ENCODE measurements around the gene PDCD1.

The PDCD1 gene

GRCh38 chr2:241885291-241885945 is 26.7 kb upstream of the PDCD1 start:
- no peak for TF ChIP-seq FOXP2 (optimal IDR thresholded peaks at IDR 0.05; ENCODE audit: borderline replicate concordance, extremely low read depth, extremely low read length, insufficient read depth)
- TF ChIP-seq POLR2AphosphoS5 (IDR thresholded peaks at IDR 0.05; ENCODE audit: low read depth, low read length): no peak
- TF ChIP-seq REST (IDR thresholded peaks at IDR 0.05; ENCODE audit: insufficient read depth in 1 of 2, low read depth in 2 of 2, low read length in 2 of 2): no peak
- no peak for TF ChIP-seq TAF1 (IDR thresholded peaks at IDR 0.05; ENCODE audit: borderline replicate concordance, insufficient read depth, low read length)
- no peak for TF ChIP-seq SIN3A (IDR thresholded peaks at IDR 0.05; ENCODE audit: borderline replicate concordance, insufficient read depth, low read length)

- no peak for TF ChIP-seq FOXP2 (optimal IDR thresholded peaks at IDR 0.05; ENCODE audit: borderline replicate concordance, extremely low read depth, extremely low read length, insufficient read depth)
- TF ChIP-seq REST (IDR thresholded peaks at IDR 0.05; ENCODE audit: insufficient read depth in 1 of 2, low read depth in 2 of 2, low read length in 2 of 2): no peak
- no peak for TF ChIP-seq TAF1 (IDR thresholded peaks at IDR 0.05; ENCODE audit: borderline replicate concordance, insufficient read depth, low read length)
- TF ChIP-seq SIN3A (IDR thresholded peaks at IDR 0.05; ENCODE audit: borderline replicate concordance, insufficient read depth, low read length): no peak
- no peak for TF ChIP-seq POLR2AphosphoS5 (IDR thresholded peaks at IDR 0.05; ENCODE audit: low read depth, low read length)
Observed at GRCh38 chr2:241884951-241885290, 26.2 kb upstream of the PDCD1 start.

GRCh38 chr2:241882091-241882625 is 23.5 kb upstream of the PDCD1 start:
- TF ChIP-seq POLR2AphosphoS5 (IDR thresholded peaks at IDR 0.05; ENCODE audit: low read depth, low read length) (no peak), SIN3A (IDR thresholded peaks at IDR 0.05; ENCODE audit: borderline replicate concordance, insufficient read depth, low read length) (no peak), TAF1 (IDR thresholded peaks at IDR 0.05; ENCODE audit: borderline replicate concordance, insufficient read depth, low read length) (no peak), REST (IDR thresholded peaks at IDR 0.05; ENCODE audit: insufficient read depth in 1 of 2, low read depth in 2 of 2, low read length in 2 of 2) (no peak), FOXP2 (optimal IDR thresholded peaks at IDR 0.05; ENCODE audit: borderline replicate concordance, extremely low read depth, extremely low read length, insufficient read depth) (no peak)

GRCh38 chr2:241880311-241881073 is 21.8 kb upstream of the PDCD1 start:
- TF ChIP-seq TAF1 (IDR thresholded peaks at IDR 0.05; ENCODE audit: borderline replicate concordance, insufficient read depth, low read length) (no peak), POLR2AphosphoS5 (IDR thresholded peaks at IDR 0.05; ENCODE audit: low read depth, low read length) (no peak), REST (IDR thresholded peaks at IDR 0.05; ENCODE audit: insufficient read depth in 1 of 2, low read depth in 2 of 2, low read length in 2 of 2) (no peak), SIN3A (IDR thresholded peaks at IDR 0.05; ENCODE audit: borderline replicate concordance, insufficient read depth, low read length) (no peak), FOXP2 (optimal IDR thresholded peaks at IDR 0.05; ENCODE audit: borderline replicate concordance, extremely low read depth, extremely low read length, insufficient read depth) (no peak)

All from PFSK-1 (cell line).